PC-3 (cell line): ENCODE results near the gene KCNC3. TPM values are rescaled to one million over a fixed set of nuclear protein-coding genes. Genes with fewer than 3 reads are reported as not detected.
A peak's percentile ranks its signal among the peaks of the same experiment; 100 is the strongest.

Experiments used
- ATAC-seq: fragments of 200-7000 bp; cut with Tn5 transposase; 2 replicates; pipeline ENCODE4 v1.9.1; 2020; ENCODE audit warnings: mild to moderate bottlenecking, moderate library complexity
- BruUV-seq: library from RNA; stranded (reverse); fragments of 400-500 nt; replicated peaks from 2 replicates; lab custom pipeline; 2021; lab: Mats Ljungman, UMichigan
- CTCF ChIA-PET: fragments of 300-600 bp; sonication (Branson Sonifier 250); formaldehyde crosslinking; loops from one replicate; lab custom pipeline; 2022; ENCODE audit warnings: antibody characterized with exemption; lab: Charles Lee
- POLR2A ChIA-PET: fragments of 300-600 bp; sonication (Branson Sonifier 250); formaldehyde crosslinking; loops from one replicate; lab custom pipeline; 2022; ENCODE audit warnings: antibody characterized with exemption; ENCODE audit not compliant: unreplicated experiment; lab: Charles Lee
- DNase-seq: peaks from one replicate; pipeline ENCODE4 v3.0.0-alpha.2; 2015
- H2AFZ ChIP-seq: fragments of 300-600 bp; sonication (generic); 2 replicates; pipeline ENCODE4 v1.6.0; 2016; ENCODE audit warnings: antibody characterized with exemption, low read length
- H3F3A ChIP-seq: fragments of 300-600 bp; sonication (generic); one replicate; pipeline ENCODE4 v1.6.0; 2017; ENCODE audit warnings: antibody characterized with exemption, low read length, control low read depth, mild to moderate bottlenecking; ENCODE audit not compliant: unreplicated experiment
- H3K27ac ChIP-seq: fragments of 300-600 bp; sonication (generic); 2 replicates; pipeline ENCODE4 v1.5.1; 2016; ENCODE audit warnings: mild to moderate bottlenecking, low read length
- H3K27me3 ChIP-seq: fragments of 300-600 bp; sonication (generic); 2 replicates; pipeline ENCODE4 v1.6.1; 2016; ENCODE audit warnings: low read length, mixed read lengths
- H3K36me3 ChIP-seq: fragments of 300-600 bp; sonication (generic); 2 replicates; pipeline ENCODE4 v1.6.1; 2016; ENCODE audit warnings: low read depth, mixed run types, low read length, mixed read lengths
- H3K4me1 ChIP-seq: fragments of 300-600 bp; sonication (generic); 2 replicates; pipeline ENCODE4 v1.5.1; 2016; ENCODE audit warnings: low read length; ENCODE audit not compliant: insufficient read depth
- H3K4me2 ChIP-seq: fragments of 300-600 bp; sonication (generic); 2 replicates; pipeline ENCODE4 v1.6.0; 2016; ENCODE audit warnings: low read length
- H3K4me3 ChIP-seq: fragments of 300-600 bp; sonication (generic); 2 replicates; pipeline ENCODE4 v1.5.1; 2016; ENCODE audit warnings: mild to moderate bottlenecking, low read length, mixed read lengths
- H3K79me2 ChIP-seq: fragments of 300-600 bp; sonication (generic); 2 replicates; pipeline ENCODE4 v1.6.1; 2017; ENCODE audit warnings: low read length, mixed read lengths
- H3K9ac ChIP-seq: fragments of 300-600 bp; sonication (generic); 2 replicates; pipeline ENCODE4 v1.6.0; 2016; ENCODE audit warnings: mild to moderate bottlenecking, low read length
- H3K9me2 ChIP-seq: fragments of 300-600 bp; sonication (generic); replicated peaks from 2 replicates; pipeline ENCODE4 v1.6.1; 2016; ENCODE audit warnings: mixed run types, low read length, mixed read lengths
- H3K9me3 ChIP-seq: fragments of 300-600 bp; sonication (generic); 2 replicates; pipeline ENCODE4 v1.6.1; 2016; ENCODE audit warnings: low read length, mixed read lengths
- H4K20me1 ChIP-seq: fragments of 300-600 bp; sonication (generic); 2 replicates; pipeline ENCODE4 v1.6.1; 2016; ENCODE audit warnings: low read length, mixed read lengths
- CTCF ChIP-seq: fragments of 300-600 bp; sonication (generic); conservative IDR thresholded peaks from 2 replicates; pipeline ENCODE4 v1.5.1; 2017; ENCODE audit warnings: antibody characterized with exemption, low read depth, mild to moderate bottlenecking, low read length
- EZH2 ChIP-seq: fragments of 300-600 bp; sonication (generic); IDR thresholded peaks from one replicate; pipeline ENCODE4 v1.6.1; 2017; ENCODE audit warnings: antibody characterized with exemption, mild to moderate bottlenecking, low read length; ENCODE audit not compliant: unreplicated experiment
- EZH2phosphoT487 ChIP-seq: fragments of 300-600 bp; sonication (generic); IDR thresholded peaks from 2 replicates; pipeline ENCODE4 v1.6.1; 2018; ENCODE audit warnings: mild to moderate bottlenecking, antibody characterized with exemption, low read length, borderline replicate concordance
- intact Hi-C: fragments of 100-400 bp; cut with micrococcal nuclease; formaldehyde crosslinking; loops from 2 replicates; pipeline ENCODE4 v1.9.0; 2023
- total RNA-seq: library from RNA; depleted of rRNA; stranded (reverse); fragments of >200 nt; gene quantifications from 2 replicates; pipeline ENCODE4 v1.2.3, GENCODE V29; 2014

KCNC3 gene
- total RNA-seq, 1 experiment from 2014 or later, result 3.1 TPM

- no peaks in the 10 kb centered on the region for H3K36me3 ChIP-seq
- no peaks in the 10 kb centered on the region for H3F3A ChIP-seq
- POLR2A ChIA-PET, result no interaction called here
- no peaks in the 10 kb centered on the region for H4K20me1 ChIP-seq
- H3K4me2 ChIP-seq, result no peak overlapping the region
- TF ChIP-seq EZH2, result no peak
- no peak for DNase-seq
- no peaks in the 10 kb centered on the region for H3K27me3 ChIP-seq
- CTCF ChIA-PET, result no interaction called here
- no peaks in the 10 kb centered on the region for H3K79me2 ChIP-seq
- H3K9me3 ChIP-seq, result no peaks in the 10 kb centered on the region
- BruUV-seq, result no TSS peak
- H3K9ac ChIP-seq, result no peak overlapping the region
- no peak for ATAC-seq
- H3K4me3 ChIP-seq, result no peak overlapping the region
- intact Hi-C loops, result no loop called here
- no peak overlapping the region for H2AFZ ChIP-seq
- no peaks in the 10 kb centered on the region for H3K9me2 ChIP-seq
- H3K27ac ChIP-seq, result no peak overlapping the region
- H3K4me1 ChIP-seq, result no peaks in the 10 kb centered on the region; the same call in 1 of the 2 replicates
Observed at GRCh38 chr19:50359328-50359818, 30.2 kb upstream of the KCNC3 start.

GRCh38 chr19:50358483-50359327, 29.5 kb upstream of the KCNC3 start:
- DNase-seq (peak; percentile 32), ATAC-seq (no peak)
- Histone ChIP-seq H3K9me2 (no peaks in the 10 kb centered on the region), H3K4me1 (no peaks in the 10 kb centered on the region; the same call in 1 of the 2 replicates), H3K27ac (no peak overlapping the region), H3K9me3 (no peaks in the 10 kb centered on the region), H3K4me3 (peak overlapping the region; percentile 60), H4K20me1 (no peaks in the 10 kb centered on the region), H3K4me2 (peak overlapping the region; percentile 79), H3F3A (no peaks in the 10 kb centered on the region), H2AFZ (peak overlapping the region; percentile 65; the same call in 1 of the 2 replicates), H3K27me3 (no peaks in the 10 kb centered on the region), H3K9ac (no peak overlapping the region), H3K79me2 (no peaks in the 10 kb centered on the region), H3K36me3 (no peaks in the 10 kb centered on the region)
- POLR2A ChIA-PET, result no interaction called here
- BruUV-seq, result no TSS peak
- CTCF ChIA-PET, result no interaction called here
- TF ChIP-seq EZH2phosphoT487 (no peak), EZH2 (no peak), CTCF (no peak)
- intact Hi-C loops, result no loop called here

DNA sequence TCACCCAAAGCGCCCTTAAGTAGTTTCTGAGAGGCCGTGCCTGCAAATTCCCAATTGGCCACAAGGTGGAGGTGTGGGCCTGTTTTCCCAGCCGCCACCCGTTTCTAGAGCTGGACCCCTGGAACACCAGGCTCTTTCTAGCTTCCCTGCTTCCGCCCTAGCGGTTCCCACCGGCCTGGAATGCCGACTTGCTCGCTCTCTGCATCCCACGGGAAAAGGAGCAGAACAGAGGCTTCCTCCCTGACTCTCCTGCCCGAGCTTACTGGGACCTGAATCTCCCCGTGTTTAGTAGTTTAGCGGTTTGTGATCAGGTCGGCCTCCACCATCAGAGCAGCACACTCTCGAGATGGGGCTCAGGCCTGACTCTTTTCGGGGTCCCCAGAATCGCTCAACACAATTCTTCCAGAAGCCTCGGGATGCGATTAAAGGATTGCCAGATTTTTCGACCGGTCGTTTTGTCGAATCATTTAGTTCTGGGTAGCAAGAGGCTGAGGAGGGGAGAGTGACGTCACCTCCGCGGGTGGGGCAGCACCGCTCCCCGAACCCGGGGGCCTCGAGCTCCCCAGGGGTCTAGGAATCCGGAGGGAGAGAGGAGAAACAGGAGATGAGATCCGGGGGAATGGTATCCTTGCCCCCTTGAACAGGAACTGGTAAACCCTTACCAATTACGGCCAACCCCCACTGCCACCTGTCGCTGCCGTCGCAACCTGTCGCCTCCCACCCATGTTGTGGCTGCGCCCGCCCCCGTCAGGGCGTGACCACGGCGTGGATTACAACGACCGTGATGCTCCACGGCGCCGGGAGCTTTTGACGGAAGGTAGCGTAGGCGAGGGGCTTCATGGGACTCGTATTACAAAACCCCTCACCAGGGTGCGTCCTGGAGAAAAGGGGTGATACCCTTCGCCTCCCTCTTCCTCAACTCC, 28.3 kb upstream of the KCNC3 start:
- Histone ChIP-seq H3K9me2 (no peaks in the 10 kb centered on the region), H3K27ac (no peak overlapping the region), H3K4me3 (peak overlapping the region; percentile 60), H3F3A (no peaks in the 10 kb centered on the region), H2AFZ (peak overlapping the region; percentile 79), H4K20me1 (no peaks in the 10 kb centered on the region), H3K9me3 (no peaks in the 10 kb centered on the region), H3K27me3 (no peaks in the 10 kb centered on the region), H3K36me3 (no peaks in the 10 kb centered on the region), H3K4me1 (no peaks in the 10 kb centered on the region; the same call in 1 of the 2 replicates), H3K4me2 (peak overlapping the region; percentile 79), H3K9ac (no peak overlapping the region), H3K79me2 (no peaks in the 10 kb centered on the region)
- BruUV-seq, result TSS peak; percentile 69
- ChIA-PET CTCF (interaction anchor here (0.6 to 1.4 kb wide), 8 partner anchors 10 to 663 kb away, joined by 3 to 8 read pairs (median 4); partner anchors contain the start of gene KCNC3), POLR2A (no interaction called here)
- ATAC-seq (peak; percentile 84), DNase-seq (peak; percentile 82)
- intact Hi-C loops, result loop anchor here (1.0 kb wide), 3 partner anchors 104 to 426 kb away; no protein-coding TSS in a partner anchor
- TF ChIP-seq EZH2 (no peak), CTCF (peak; percentile 89)
